ENCODE data around the gene TMEM91. TPM values are rescaled to one million over a fixed set of nuclear protein-coding genes. Genes with fewer than 3 reads are reported as not detected.

The TMEM91 gene
- total and polyA plus RNA-seq, 9 of the 15 experiments (the other 6 are each of a cell fraction or from before 2014, with no cell fraction given): 1.2 to 5.2 (median 2.7) TPM

GRCh38 chr19:41367848-41368301 is 8.5 kb upstream of the TMEM91 start (continued):
- TF ChIP-seq, protein P1, sequence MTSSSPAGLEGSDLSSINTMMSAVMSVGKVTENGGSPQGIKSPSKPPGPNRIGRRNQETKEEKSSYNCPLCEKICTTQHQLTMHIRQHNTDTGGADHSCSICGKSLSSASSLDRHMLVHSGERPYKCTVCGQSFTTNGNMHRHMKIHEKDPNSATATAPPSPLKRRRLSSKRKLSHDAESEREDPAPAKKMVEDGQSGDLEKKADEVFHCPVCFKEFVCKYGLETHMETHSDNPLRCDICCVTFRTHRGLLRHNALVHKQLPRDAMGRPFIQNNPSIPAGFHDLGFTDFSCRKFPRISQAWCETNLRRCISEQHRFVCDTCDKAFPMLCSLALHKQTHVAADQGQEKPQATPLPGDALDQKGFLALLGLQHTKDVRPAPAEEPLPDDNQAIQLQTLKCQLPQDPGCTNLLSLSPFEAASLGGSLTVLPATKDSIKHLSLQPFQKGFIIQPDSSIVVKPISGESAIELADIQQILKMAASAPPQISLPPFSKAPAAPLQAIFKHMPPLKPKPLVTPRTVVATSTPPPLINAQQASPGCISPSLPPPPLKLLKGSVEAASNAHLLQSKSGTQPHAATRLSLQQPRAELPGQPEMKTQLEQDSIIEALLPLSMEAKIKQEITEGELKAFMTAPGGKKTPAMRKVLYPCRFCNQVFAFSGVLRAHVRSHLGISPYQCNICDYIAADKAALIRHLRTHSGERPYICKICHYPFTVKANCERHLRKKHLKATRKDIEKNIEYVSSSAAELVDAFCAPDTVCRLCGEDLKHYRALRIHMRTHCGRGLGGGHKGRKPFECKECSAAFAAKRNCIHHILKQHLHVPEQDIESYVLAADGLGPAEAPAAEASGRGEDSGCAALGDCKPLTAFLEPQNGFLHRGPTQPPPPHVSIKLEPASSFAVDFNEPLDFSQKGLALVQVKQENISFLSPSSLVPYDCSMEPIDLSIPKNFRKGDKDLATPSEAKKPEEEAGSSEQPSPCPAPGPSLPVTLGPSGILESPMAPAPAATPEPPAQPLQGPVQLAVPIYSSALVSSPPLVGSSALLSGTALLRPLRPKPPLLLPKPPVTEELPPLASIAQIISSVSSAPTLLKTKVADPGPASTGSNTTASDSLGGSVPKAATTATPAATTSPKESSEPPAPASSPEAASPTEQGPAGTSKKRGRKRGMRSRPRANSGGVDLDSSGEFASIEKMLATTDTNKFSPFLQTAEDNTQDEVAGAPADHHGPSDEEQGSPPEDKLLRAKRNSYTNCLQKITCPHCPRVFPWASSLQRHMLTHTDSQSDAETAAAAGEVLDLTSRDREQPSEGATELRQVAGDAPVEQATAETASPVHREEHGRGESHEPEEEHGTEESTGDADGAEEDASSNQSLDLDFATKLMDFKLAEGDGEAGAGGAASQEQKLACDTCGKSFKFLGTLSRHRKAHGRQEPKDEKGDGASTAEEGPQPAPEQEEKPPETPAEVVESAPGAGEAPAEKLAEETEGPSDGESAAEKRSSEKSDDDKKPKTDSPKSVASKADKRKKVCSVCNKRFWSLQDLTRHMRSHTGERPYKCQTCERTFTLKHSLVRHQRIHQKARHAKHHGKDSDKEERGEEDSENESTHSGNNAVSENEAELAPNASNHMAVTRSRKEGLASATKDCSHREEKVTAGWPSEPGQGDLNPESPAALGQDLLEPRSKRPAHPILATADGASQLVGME (CRISPR knock-in tag; IDR thresholded peaks at IDR 0.05): no peak
- TF ChIP-seq BRF1 (IDR thresholded peaks at IDR 0.05; ENCODE audit: borderline replicate concordance, extremely low read depth, insufficient read length) (no peak), ZNF12 (CRISPR knock-in tag; IDR thresholded peaks at IDR 0.05) (no peak), ZNF280B (CRISPR knock-in tag; IDR thresholded peaks at IDR 0.05) (no peak), ETS1 (conservative IDR thresholded peaks at IDR 0.05; ENCODE audit: control insufficient read depth, low read depth, low read length) (no peak), KDM1A (IDR thresholded peaks at IDR 0.05) (peak; percentile 80 to 83), ZFP91 (CRISPR knock-in tag; IDR thresholded peaks at IDR 0.05) (0 out of 2 replicates have a peak, but pooled peaks have one; percentile 56), NONO (IDR thresholded peaks at IDR 0.05; ENCODE audit: low read depth in 2 of 2, low read length in 1 of 2) (no peak), HNRNPLL (IDR thresholded peaks at IDR 0.05; ENCODE audit: low read depth, low read length, poor library complexity, severe bottlenecking) (no peak), TAL1 (IDR thresholded peaks at IDR 0.05) (0 out of 2 replicates have a peak, but pooled peaks have one; percentile 21), NCOA4 (IDR thresholded peaks at IDR 0.05; ENCODE audit: partially characterized antibody) (no peak), HMG20B (CRISPR knock-in tag; IDR thresholded peaks at IDR 0.05) (no peak)
- TF ChIP-seq, protein P2, sequence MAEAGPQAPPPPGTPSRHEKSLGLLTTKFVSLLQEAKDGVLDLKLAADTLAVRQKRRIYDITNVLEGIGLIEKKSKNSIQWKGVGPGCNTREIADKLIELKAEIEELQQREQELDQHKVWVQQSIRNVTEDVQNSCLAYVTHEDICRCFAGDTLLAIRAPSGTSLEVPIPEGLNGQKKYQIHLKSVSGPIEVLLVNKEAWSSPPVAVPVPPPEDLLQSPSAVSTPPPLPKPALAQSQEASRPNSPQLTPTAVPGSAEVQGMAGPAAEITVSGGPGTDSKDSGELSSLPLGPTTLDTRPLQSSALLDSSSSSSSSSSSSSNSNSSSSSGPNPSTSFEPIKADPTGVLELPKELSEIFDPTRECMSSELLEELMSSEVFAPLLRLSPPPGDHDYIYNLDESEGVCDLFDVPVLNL (CRISPR knock-in tag; IDR thresholded peaks at IDR 0.05; ENCODE audit: low read depth): no peak
- TF ChIP-seq, protein P3, sequence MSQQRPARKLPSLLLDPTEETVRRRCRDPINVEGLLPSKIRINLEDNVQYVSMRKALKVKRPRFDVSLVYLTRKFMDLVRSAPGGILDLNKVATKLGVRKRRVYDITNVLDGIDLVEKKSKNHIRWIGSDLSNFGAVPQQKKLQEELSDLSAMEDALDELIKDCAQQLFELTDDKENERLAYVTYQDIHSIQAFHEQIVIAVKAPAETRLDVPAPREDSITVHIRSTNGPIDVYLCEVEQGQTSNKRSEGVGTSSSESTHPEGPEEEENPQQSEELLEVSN (IDR thresholded peaks at IDR 0.05; ENCODE audit: borderline replicate concordance in 1 of 2, extremely low read depth in 1 of 2, insufficient read depth in 1 of 2, insufficient read length in 1 of 2, low read depth in 1 of 2, low read length in 1 of 2, poor library complexity in 1 of 2, severe bottlenecking in 1 of 2): no peak

All from K562 (cell line).